Fibroblast of skin of left biceps (primary cell): ENCODE data around the gene CABP5.
"Not testable (repeated sequence)": the region's sequence is repeated elsewhere in the genome, so short reads cannot be mapped to it uniquely, and the experiment has no call there.

Experiments
- DNase-seq, 2 experiments: peaks; one replicate each; pipeline ENCODE4 v3.0.0-alpha.2; 2013; ENCODE audit warnings: low read depth in 2 of 2

The CABP5 gene

GRCh38 chr19:48043675-48044258 is at the start of gene CABP5:
Gene CABP5 (minus strand): TSS chr19:48044079. CDS start chr19:48043922, 157 bp downstream.
- DNase-seq: no peak

GRCh38 chr19:48091111-48091718 is 47.3 kb upstream of the CABP5 start:
- peak; percentile 93 to 95 for DNase-seq

- DNase-seq: no peak
Observed at GRCh38 chr19:48090281-48090802, 46.5 kb upstream of the CABP5 start.

- DNase-seq: not testable (repeated sequence)
Observed at GRCh38 chr19:48088991-48089390, 45.1 kb upstream of the CABP5 start.

GRCh38 chr19:48085904-48086864 is 42.3 kb upstream of the CABP5 start:
- DNase-seq: no peak

GRCh38 chr19:48085076-48085475 is 41.2 kb upstream of the CABP5 start:
- no peak for DNase-seq

- DNase-seq: no peak
Observed at GRCh38 chr19:48081106-48081505, 37.2 kb upstream of the CABP5 start.

- DNase-seq: not testable (repeated sequence)
Observed at GRCh38 chr19:48070177-48070769, 26.4 kb upstream of the CABP5 start.

GRCh38 chr19:48069435-48069834 is 25.6 kb upstream of the CABP5 start:
- no peak for DNase-seq

- peak in 1 of 2 experiments; percentile 1 for DNase-seq
Observed at GRCh38 chr19:48064509-48064908, 20.6 kb upstream of the CABP5 start.

- DNase-seq: no peak
Observed at GRCh38 chr19:48061401-48062344, 17.8 kb upstream of the CABP5 start.

- DNase-seq: no peak
Observed at GRCh38 chr19:48060381-48060780, 16.5 kb upstream of the CABP5 start.

- no peak for DNase-seq
Observed at GRCh38 chr19:48059331-48059730, 15.5 kb upstream of the CABP5 start.

- DNase-seq: no peak
Observed at GRCh38 chr19:48053856-48054255, 10.0 kb upstream of the CABP5 start.

GRCh38 chr19:48053076-48053475 is 9.2 kb upstream of the CABP5 start:
- DNase-seq: no peak

- no peak for DNase-seq
Observed at GRCh38 chr19:48051335-48052033, 7.6 kb upstream of the CABP5 start.

GRCh38 chr19:48044561-48044960 is 682 bp upstream of the CABP5 start:
- DNase-seq: no peak

GRCh38 chr19:48041877-48042580 is 1.9 kb downstream of the CABP5 start:
- no peak for DNase-seq

- no peak for DNase-seq
Observed at GRCh38 chr19:48036765-48037164, 7.1 kb downstream of the CABP5 start.

- no peak for DNase-seq
Observed at GRCh38 chr19:48033604-48034003, 10.3 kb downstream of the CABP5 start.
